Choroid plexus epithelial cell (primary cell): Measurements from ENCODE around the gene TMEM108.

Experiments used
- DNase-seq: peaks from one replicate; pipeline ENCODE4 v3.0.0-alpha.2; 2010; ENCODE audit warnings: low read depth
- H3K4me3 ChIP-seq: 2 replicates; pipeline ENCODE4 v1.5.1; 2011; ENCODE audit warnings: low read depth, mild to moderate bottlenecking, control low read depth, low read length, moderate library complexity
- CTCF ChIP-seq: conservative IDR thresholded peaks from 2 replicates; pipeline ENCODE4 v1.5.1; 2011; ENCODE audit warnings: low read depth, mild to moderate bottlenecking, control low read depth, inconsistent platforms, low read length, moderate library complexity

The TMEM108 gene

GRCh38 chr3:133442518-133442917, 404.3 kb downstream of the TMEM108 start:
- H3K4me3 ChIP-seq: no peak overlapping the region
- TF ChIP-seq CTCF: no peak

GRCh38 chr3:133443649-133444422, 405.6 kb downstream of the TMEM108 start:
- DNase-seq: peak; percentile 56
- TF ChIP-seq CTCF: peak; percentile 30
- H3K4me3 ChIP-seq: no peak overlapping the region

More at GRCh38 chr3:133442518-133442917, 404.3 kb downstream of the TMEM108 start:
- no peak for DNase-seq

- no peak for DNase-seq
- no peak overlapping the region for H3K4me3 ChIP-seq
- TF ChIP-seq CTCF: no peak
Measured at GRCh38 chr3:133444423-133444774, 406.2 kb downstream of the TMEM108 start.

GRCh38 chr3:133445108-133445507, 406.9 kb downstream of the TMEM108 start:
- no peak overlapping the region for H3K4me3 ChIP-seq
- no peak for DNase-seq
- no peak for TF ChIP-seq CTCF
